HEK293 (cell line): ENCODE results near the gene OR2A25.

Source experiments
- CTCF ChIA-PET: fragments of 350-600 bp; formaldehyde crosslinking; extraction: SDS; loops from one replicate; lab custom pipeline; 2021; ENCODE audit warnings: antibody characterized with exemption; lab: Yijun Ruan, JAX
- POLR2A ChIA-PET: fragments of 300-600 bp; formaldehyde crosslinking; extraction: SDS; loops from one replicate; lab custom pipeline; 2020; ENCODE audit warnings: antibody characterized with exemption, inconsistent platforms; lab: Yijun Ruan, JAX
- H3K27ac ChIP-seq: fragments of 200-500 bp; sonication (Bioruptor generic); 2 replicates; pipeline ENCODE4 v1.5.1; 2014; ENCODE audit warnings: low read depth, low read length, control low read depth, inconsistent platforms; ENCODE audit errors: extremely low read depth
- H3K36me3 ChIP-seq, 2 experiments: fragments of 200-500 bp in 1 of 2; sonication (Bioruptor generic) in 1 of 2; 1 replicate in 1 of 2; 2 replicates in 1 of 2; pipeline ENCODE4 v1.5.1; 2014 to 2017; ENCODE audit warnings: inconsistent platforms in 2 of 2, low read length in 2 of 2; ENCODE audit not compliant: control insufficient read depth in 2 of 2, insufficient read depth in 1 of 2
- H3K4me1 ChIP-seq: fragments of 200-500 bp; sonication (Bioruptor generic); 2 replicates; pipeline ENCODE4 v1.5.1; 2014; ENCODE audit warnings: mild to moderate bottlenecking, low read length, inconsistent platforms; ENCODE audit not compliant: control insufficient read depth, insufficient read depth
- H3K4me3 ChIP-seq: 2 replicates; pipeline ENCODE4 v1.5.1; 2011; ENCODE audit warnings: low read depth, mild to moderate bottlenecking, control low read depth, low read length, moderate library complexity
- H3K9me3 ChIP-seq: fragments of 200-500 bp; sonication (Bioruptor generic); 2 replicates; pipeline ENCODE4 v1.5.1; 2014; ENCODE audit warnings: low read depth, low read length, inconsistent platforms; ENCODE audit not compliant: control insufficient read depth, insufficient read depth
- GLIS2 ChIP-seq: fragments of 450-650 bp; formaldehyde crosslinking; IDR thresholded peaks from 2 replicates; pipeline ENCODE4 v1.5.1; 2016; ENCODE audit warnings: missing biosample characterization, missing genetic modification characterization
- HOXC10 ChIP-seq: sonication (generic); formaldehyde crosslinking; IDR thresholded peaks from 2 replicates; pipeline ENCODE4 v1.8.1; 2023; ENCODE audit warnings: mild to moderate bottlenecking, missing genetic modification reagents
- HOXD13 ChIP-seq: sonication (generic); formaldehyde crosslinking; IDR thresholded peaks from 2 replicates; pipeline ENCODE4 v1.8.0; 2022; ENCODE audit warnings: missing genetic modification reagents, borderline replicate concordance
- KLF8 ChIP-seq: fragments of 450-650 bp; formaldehyde crosslinking; IDR thresholded peaks from 2 replicates; pipeline ENCODE4 v1.5.1; 2016; ENCODE audit warnings: missing biosample characterization, missing genetic modification characterization
- MYNN ChIP-seq: fragments of 450-650 bp; formaldehyde crosslinking; IDR thresholded peaks from 2 replicates; pipeline ENCODE4 v1.5.1; 2016; ENCODE audit warnings: missing biosample characterization, missing genetic modification characterization, borderline replicate concordance
- MZF1 ChIP-seq: fragments of 450-650 bp; formaldehyde crosslinking; IDR thresholded peaks from 2 replicates; pipeline ENCODE4 v1.5.1; 2017; ENCODE audit warnings: missing biosample characterization, missing genetic modification characterization, borderline replicate concordance
- TCF7L2 ChIP-seq: IDR thresholded peaks from 2 replicates; pipeline ENCODE4 v1.6.1; 2011; ENCODE audit warnings: low read depth, mild to moderate bottlenecking, inconsistent platforms, low read length, moderate library complexity, borderline replicate concordance
- ZFP41 ChIP-seq: fragments of 450-650 bp; formaldehyde crosslinking; IDR thresholded peaks from 2 replicates; pipeline ENCODE4 v1.5.1; 2016; ENCODE audit warnings: missing biosample characterization, missing genetic modification characterization, borderline replicate concordance
- ZNF146 ChIP-seq: fragments of 450-650 bp; formaldehyde crosslinking; IDR thresholded peaks from 2 replicates; pipeline ENCODE4 v1.5.1; 2016; ENCODE audit warnings: missing biosample characterization, missing genetic modification characterization
- ZNF155 ChIP-seq: fragments of 450-650 bp; formaldehyde crosslinking; IDR thresholded peaks from 2 replicates; pipeline ENCODE4 v1.5.1; 2016; ENCODE audit warnings: missing biosample characterization, missing genetic modification characterization
- ZNF24 ChIP-seq: fragments of 450-650 bp; formaldehyde crosslinking; IDR thresholded peaks from 2 replicates; pipeline ENCODE4 v1.5.1; 2016; ENCODE audit warnings: missing biosample characterization, missing genetic modification characterization
- ZNF350 ChIP-seq: fragments of 450-650 bp; formaldehyde crosslinking; IDR thresholded peaks from 2 replicates; pipeline ENCODE4 v1.5.0; 2017; ENCODE audit warnings: missing biosample characterization, mild to moderate bottlenecking, missing genetic modification characterization
- ZNF624 ChIP-seq: fragments of 450-650 bp; formaldehyde crosslinking; IDR thresholded peaks from 2 replicates; pipeline ENCODE4 v1.5.1; 2017; ENCODE audit warnings: missing biosample characterization, missing genetic modification characterization
- ZNF626 ChIP-seq: fragments of 450-650 bp; sonication (Bioruptor Pico); formaldehyde crosslinking; IDR thresholded peaks from 2 replicates; pipeline ENCODE4 v1.5.1; 2018; ENCODE audit warnings: missing biosample characterization, missing genetic modification characterization, inconsistent platforms
- ZNF670 ChIP-seq: fragments of 450-650 bp; formaldehyde crosslinking; IDR thresholded peaks from 2 replicates; pipeline ENCODE4 v1.5.1; 2016; ENCODE audit warnings: missing biosample characterization, missing genetic modification characterization, low read depth
- ZNF776 ChIP-seq: fragments of 450-650 bp; formaldehyde crosslinking; IDR thresholded peaks from 2 replicates; pipeline ENCODE4 v1.5.0; 2017; ENCODE audit warnings: missing biosample characterization, missing genetic modification characterization, borderline replicate concordance
- ZXDB ChIP-seq: fragments of 450-650 bp; formaldehyde crosslinking; IDR thresholded peaks from 2 replicates; pipeline ENCODE4 v1.5.1; 2016; ENCODE audit warnings: missing biosample characterization, missing genetic modification characterization
- TF ChIP-seq, protein P1 (sequence below): fragments of 450-650 bp; formaldehyde crosslinking; IDR thresholded peaks from 2 replicates; pipeline ENCODE4 v1.5.1; 2016; ENCODE audit warnings: missing biosample characterization, missing genetic modification characterization
- TF ChIP-seq, protein P2 (sequence below): fragments of 450-650 bp; formaldehyde crosslinking; IDR thresholded peaks from 2 replicates; pipeline ENCODE4 v1.5.1; 2016; ENCODE audit warnings: missing biosample characterization, missing genetic modification characterization
- TF ChIP-seq, protein P3 (sequence below): fragments of 450-650 bp; IDR thresholded peaks from 2 replicates; pipeline ENCODE4 v1.5.1; 2018; ENCODE audit warnings: missing biosample characterization, missing genetic modification characterization
- TF ChIP-seq, protein P4 (sequence below): fragments of 450-650 bp; formaldehyde crosslinking; IDR thresholded peaks from 2 replicates; pipeline ENCODE4 v1.5.1; 2016; ENCODE audit warnings: missing biosample characterization, missing genetic modification characterization

Gene OR2A25

DNA sequence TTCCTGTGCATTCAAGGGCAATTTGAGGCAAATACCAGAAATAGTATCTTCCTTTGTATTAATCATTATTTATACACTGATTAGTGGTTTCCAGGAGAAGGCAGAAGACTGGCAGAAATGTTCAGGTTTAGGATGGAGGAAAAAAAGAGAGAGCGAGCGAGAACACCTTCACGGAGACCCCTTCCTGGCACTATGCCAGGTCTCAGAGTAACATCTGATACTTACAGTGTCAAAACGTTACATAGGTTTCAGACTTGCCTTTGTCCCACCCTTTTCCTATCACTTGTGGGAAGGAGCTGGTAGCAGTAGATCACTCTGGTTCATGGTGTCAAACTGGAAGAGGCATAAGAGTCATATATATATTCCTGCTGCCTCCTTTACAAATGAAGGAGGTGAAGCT, 17.1 kb downstream of the OR2A25 start (continued):
- TF ChIP-seq, protein P1, sequence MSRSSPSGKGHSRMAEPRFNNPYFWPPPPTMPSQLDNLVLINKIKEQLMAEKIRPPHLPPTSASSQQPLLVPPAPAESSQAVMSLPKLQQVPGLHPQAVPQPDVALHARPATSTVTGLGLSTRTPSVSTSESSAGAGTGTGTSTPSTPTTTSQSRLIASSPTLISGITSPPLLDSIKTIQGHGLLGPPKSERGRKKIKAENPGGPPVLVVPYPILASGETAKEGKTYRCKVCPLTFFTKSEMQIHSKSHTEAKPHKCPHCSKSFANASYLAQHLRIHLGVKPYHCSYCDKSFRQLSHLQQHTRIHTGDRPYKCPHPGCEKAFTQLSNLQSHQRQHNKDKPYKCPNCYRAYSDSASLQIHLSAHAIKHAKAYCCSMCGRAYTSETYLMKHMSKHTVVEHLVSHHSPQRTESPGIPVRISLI: no peak
- TF ChIP-seq, all 188 proteins: peak for 0

DNA sequence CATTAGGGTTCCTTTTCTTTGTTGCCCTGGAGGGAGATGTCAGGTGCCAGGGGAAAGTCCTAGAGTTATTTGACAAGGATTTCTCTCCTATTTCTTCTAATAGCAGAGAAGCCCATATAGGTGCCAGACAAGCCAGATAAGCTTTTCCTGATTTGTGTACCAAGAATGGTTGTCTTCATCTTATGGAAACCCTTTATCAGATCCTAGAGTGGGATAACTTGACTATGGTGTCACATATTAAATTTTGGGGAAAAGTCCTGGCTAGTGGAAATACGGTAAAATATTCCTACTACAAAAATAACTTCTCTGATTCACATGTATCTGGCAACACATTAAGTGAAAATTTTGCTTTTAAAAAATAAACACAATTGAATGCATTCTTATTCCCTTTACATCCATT, 17.6 kb downstream of the OR2A25 start:
- H3K27ac ChIP-seq: no peak overlapping the region
- no peaks in the 10 kb centered on the region for H3K9me3 ChIP-seq
- H3K36me3 ChIP-seq: no peaks in the 10 kb centered on the region
- H3K4me1 ChIP-seq: no peaks in the 10 kb centered on the region
- H3K4me3 ChIP-seq: no peak overlapping the region
- ChIA-PET POLR2A (no interaction called here), CTCF (interaction anchor here (0.7 kb wide), 1 partner anchor 22 kb away, joined by 3 read pairs; the partner anchor contains the start of gene OR2A2)
- TF ChIP-seq ZNF24 (tag by site-specific recombination): no peak
- no peak for TF ChIP-seq ZNF350 (tag by site-specific recombination)
- TF ChIP-seq MYNN (tag by site-specific recombination): no peak
- TF ChIP-seq, protein P2, sequence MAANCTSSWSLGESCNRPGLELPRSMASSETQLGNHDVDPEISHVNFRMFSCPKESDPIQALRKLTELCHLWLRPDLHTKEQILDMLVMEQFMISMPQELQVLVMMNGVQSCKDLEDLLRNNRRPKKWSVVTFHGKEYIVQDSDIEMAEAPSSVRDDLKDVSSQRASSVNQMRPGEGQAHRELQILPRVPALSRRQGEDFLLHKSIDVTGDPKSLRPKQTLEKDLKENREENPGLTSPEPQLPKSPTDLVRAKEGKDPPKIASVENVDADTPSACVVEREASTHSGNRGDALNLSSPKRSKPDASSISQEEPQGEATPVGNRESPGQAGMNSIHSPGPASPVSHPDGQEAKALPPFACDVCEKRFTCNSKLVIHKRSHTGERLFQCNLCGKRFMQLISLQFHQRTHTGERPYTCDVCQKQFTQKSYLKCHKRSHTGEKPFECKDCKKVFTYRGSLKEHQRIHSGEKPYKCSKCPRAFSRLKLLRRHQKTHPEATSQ (tag by site-specific recombination): no peak
- no peak for TF ChIP-seq ZXDB (tag by site-specific recombination)
- TF ChIP-seq ZNF670 (tag by site-specific recombination): no peak
- TF ChIP-seq, protein P3, sequence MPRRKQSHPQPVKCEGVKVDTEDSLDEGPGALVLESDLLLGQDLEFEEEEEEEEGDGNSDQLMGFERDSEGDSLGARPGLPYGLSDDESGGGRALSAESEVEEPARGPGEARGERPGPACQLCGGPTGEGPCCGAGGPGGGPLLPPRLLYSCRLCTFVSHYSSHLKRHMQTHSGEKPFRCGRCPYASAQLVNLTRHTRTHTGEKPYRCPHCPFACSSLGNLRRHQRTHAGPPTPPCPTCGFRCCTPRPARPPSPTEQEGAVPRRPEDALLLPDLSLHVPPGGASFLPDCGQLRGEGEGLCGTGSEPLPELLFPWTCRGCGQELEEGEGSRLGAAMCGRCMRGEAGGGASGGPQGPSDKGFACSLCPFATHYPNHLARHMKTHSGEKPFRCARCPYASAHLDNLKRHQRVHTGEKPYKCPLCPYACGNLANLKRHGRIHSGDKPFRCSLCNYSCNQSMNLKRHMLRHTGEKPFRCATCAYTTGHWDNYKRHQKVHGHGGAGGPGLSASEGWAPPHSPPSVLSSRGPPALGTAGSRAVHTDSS (tag by site-specific recombination): no peak
- TF ChIP-seq ZNF626 (tag by site-specific recombination): no peak
- TF ChIP-seq ZNF624 (tag by site-specific recombination): no peak
- TF ChIP-seq ZFP41 (tag by site-specific recombination): no peak
- no peak for TF ChIP-seq ZNF776 (tag by site-specific recombination)
- no peak for TF ChIP-seq MZF1 (tag by site-specific recombination)
- TF ChIP-seq KLF8: no peak
- TF ChIP-seq HOXC10 (CRISPR knock-in tag): no peak
- TF ChIP-seq ZNF155 (tag by site-specific recombination): no peak
- TF ChIP-seq HOXD13: no peak
- no peak for TF ChIP-seq TCF7L2

DNA sequence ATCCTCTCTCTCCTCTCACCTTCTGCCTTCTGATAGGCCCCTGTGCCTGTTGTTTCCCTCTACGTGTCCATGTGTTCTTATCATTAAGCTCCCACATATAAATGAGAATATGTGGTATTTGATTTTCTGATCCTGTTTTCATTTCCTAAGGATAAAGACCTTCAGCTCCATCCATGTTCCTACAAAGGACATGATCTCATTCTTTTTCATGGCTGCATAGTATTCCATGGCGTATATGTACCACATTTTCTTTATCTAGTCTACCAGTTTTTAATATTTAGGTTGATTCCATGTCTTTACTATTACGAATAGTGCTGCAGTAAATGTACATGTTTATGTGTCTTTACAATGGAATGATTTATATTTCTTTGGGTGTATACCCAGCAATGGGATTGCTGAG, 21.1 kb downstream of the OR2A25 start:
- H3K4me1 ChIP-seq: no peaks in the 10 kb centered on the region
- CTCF ChIA-PET: no interaction called here
- no peaks in the 10 kb centered on the region for H3K36me3 ChIP-seq
- POLR2A ChIA-PET: no interaction called here
- no peak overlapping the region for H3K4me3 ChIP-seq
- H3K27ac ChIP-seq: no peak overlapping the region
- H3K9me3 ChIP-seq: no peaks in the 10 kb centered on the region
- no peak for TF ChIP-seq GLIS2 (tag by site-specific recombination)
- peak; percentile 82 for TF ChIP-seq ZNF146 (tag by site-specific recombination)
- TF ChIP-seq, protein P4, sequence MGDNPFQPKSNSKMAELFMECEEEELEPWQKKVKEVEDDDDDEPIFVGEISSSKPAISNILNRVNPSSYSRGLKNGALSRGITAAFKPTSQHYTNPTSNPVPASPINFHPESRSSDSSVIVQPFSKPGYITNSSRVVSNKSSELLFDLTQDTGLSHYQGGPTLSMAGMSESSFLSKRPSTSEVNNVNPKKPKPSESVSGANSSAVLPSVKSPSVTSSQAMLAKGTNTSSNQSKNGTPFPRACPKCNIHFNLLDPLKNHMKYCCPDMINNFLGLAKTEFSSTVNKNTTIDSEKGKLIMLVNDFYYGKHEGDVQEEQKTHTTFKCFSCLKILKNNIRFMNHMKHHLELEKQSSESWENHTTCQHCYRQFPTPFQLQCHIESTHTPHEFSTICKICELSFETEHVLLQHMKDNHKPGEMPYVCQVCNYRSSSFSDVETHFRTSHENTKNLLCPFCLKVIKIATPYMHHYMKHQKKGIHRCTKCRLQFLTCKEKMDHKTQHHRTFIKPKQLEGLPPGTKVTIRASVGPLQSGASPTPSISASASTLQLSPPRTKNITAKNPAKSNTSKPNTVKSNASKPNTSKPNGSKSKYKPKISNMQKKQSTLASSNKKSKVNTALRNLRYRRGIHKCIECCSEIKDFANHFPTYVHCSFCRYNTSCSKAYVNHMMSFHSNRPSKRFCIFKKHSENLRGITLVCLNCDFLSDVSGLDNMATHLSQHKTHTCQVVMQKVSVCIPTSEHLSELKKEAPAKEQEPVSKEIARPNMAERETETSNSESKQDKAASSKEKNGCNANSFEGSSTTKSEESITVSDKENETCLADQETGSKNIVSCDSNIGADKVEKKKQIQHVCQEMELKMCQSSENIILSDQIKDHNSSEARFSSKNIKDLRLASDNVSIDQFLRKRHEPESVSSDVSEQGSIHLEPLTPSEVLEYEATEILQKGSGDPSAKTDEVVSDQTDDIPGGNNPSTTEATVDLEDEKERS (tag by site-specific recombination): 0 out of 2 replicates have a peak, but pooled peaks have one; percentile 59
